ENCODE measurements around the gene TRIL. TPM values are rescaled to one million over a fixed set of nuclear protein-coding genes. Genes with fewer than 3 reads are reported as not detected.

Gene TRIL
- total RNA-seq, 1 experiment from 2014 or later, result not detected

- H3K4me1 ChIP-seq (replicated peaks; ENCODE audit: insufficient read depth), result peaks cover 13% of the 10 kb centered on the region
- no peak overlapping the region for H3K4me3 ChIP-seq
- H3K79me2 ChIP-seq (ENCODE audit: low read depth), result no peaks in the 10 kb centered on the region
- POLR2A ChIA-PET (ENCODE audit: unreplicated experiment), result no interaction called here
- peak in 1 of 2 experiments; percentile 72 for DNase-seq
- H3F3A ChIP-seq (ENCODE audit: insufficient read depth, low read depth), result no peaks in the 10 kb centered on the region
- H3K27ac ChIP-seq, result no peak overlapping the region
- H3K27me3 ChIP-seq (ENCODE audit: insufficient read depth, low read depth), result no peaks in the 10 kb centered on the region
- H2AFZ ChIP-seq, result no peak overlapping the region
- no TSS peak for BruUV-seq (replicated peaks)
- H3K9me3 ChIP-seq (ENCODE audit: insufficient read depth, low read depth), result no peaks in the 10 kb centered on the region
- CTCF ChIA-PET, result no interaction called here
- no peaks in the 10 kb centered on the region for H3K36me3 ChIP-seq (ENCODE audit: low read depth)
- intact Hi-C loops (cut with micrococcal nuclease; ENCODE audit: unreplicated experiment), result no loop called here
- H3K9me2 ChIP-seq (ENCODE audit: insufficient read depth), result no peaks in the 10 kb centered on the region
- no peaks in the 10 kb centered on the region for H4K20me1 ChIP-seq (ENCODE audit: insufficient read depth)
- H3K4me2 ChIP-seq, result peak overlapping the region; percentile 34
- TF ChIP-seq, protein P1, sequence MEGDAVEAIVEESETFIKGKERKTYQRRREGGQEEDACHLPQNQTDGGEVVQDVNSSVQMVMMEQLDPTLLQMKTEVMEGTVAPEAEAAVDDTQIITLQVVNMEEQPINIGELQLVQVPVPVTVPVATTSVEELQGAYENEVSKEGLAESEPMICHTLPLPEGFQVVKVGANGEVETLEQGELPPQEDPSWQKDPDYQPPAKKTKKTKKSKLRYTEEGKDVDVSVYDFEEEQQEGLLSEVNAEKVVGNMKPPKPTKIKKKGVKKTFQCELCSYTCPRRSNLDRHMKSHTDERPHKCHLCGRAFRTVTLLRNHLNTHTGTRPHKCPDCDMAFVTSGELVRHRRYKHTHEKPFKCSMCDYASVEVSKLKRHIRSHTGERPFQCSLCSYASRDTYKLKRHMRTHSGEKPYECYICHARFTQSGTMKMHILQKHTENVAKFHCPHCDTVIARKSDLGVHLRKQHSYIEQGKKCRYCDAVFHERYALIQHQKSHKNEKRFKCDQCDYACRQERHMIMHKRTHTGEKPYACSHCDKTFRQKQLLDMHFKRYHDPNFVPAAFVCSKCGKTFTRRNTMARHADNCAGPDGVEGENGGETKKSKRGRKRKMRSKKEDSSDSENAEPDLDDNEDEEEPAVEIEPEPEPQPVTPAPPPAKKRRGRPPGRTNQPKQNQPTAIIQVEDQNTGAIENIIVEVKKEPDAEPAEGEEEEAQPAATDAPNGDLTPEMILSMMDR (conservative IDR thresholded peaks at IDR 0.05), result no peak
- TF ChIP-seq EZH2 (IDR thresholded peaks at IDR 0.05; ENCODE audit: low read depth), result no peak
Measured at GRCh38 chr7:28933846-28934320, 24.2 kb downstream of the TRIL start.

- peaks cover 19% of the 10 kb centered on the region for H3K4me1 ChIP-seq (replicated peaks; ENCODE audit: insufficient read depth)
- no peak overlapping the region for H3K4me2 ChIP-seq
- TF ChIP-seq, protein P1 (conservative IDR thresholded peaks at IDR 0.05), result no peak
- TF ChIP-seq EZH2 (IDR thresholded peaks at IDR 0.05; ENCODE audit: low read depth), result no peak
- DNase-seq, result no peak
- H3K9me3 ChIP-seq (ENCODE audit: insufficient read depth, low read depth), result no peaks in the 10 kb centered on the region
- no peaks in the 10 kb centered on the region for H3K79me2 ChIP-seq (ENCODE audit: low read depth)
- H3K4me3 ChIP-seq, result no peak overlapping the region
- H3K27ac ChIP-seq, result no peak overlapping the region
- intact Hi-C loops (cut with micrococcal nuclease; ENCODE audit: unreplicated experiment), result no loop called here
- no peaks in the 10 kb centered on the region for H3F3A ChIP-seq (ENCODE audit: insufficient read depth, low read depth)
- no TSS peak for BruUV-seq (replicated peaks)
- no peaks in the 10 kb centered on the region for H3K27me3 ChIP-seq (ENCODE audit: insufficient read depth, low read depth)
- no peaks in the 10 kb centered on the region for H3K36me3 ChIP-seq (ENCODE audit: low read depth)
- CTCF ChIA-PET, result no interaction called here
- H2AFZ ChIP-seq, result no peak overlapping the region
- no peaks in the 10 kb centered on the region for H3K9me2 ChIP-seq (ENCODE audit: insufficient read depth)
- no peaks in the 10 kb centered on the region for H4K20me1 ChIP-seq (ENCODE audit: insufficient read depth)
- POLR2A ChIA-PET (ENCODE audit: unreplicated experiment), result no interaction called here
Measured at GRCh38 chr7:28931565-28931964, 26.6 kb downstream of the TRIL start.

- Histone ChIP-seq H3K9me3 (ENCODE audit: insufficient read depth, low read depth) (no peaks in the 10 kb centered on the region), H3K4me3 (peak overlapping the region; percentile 54), H4K20me1 (ENCODE audit: insufficient read depth) (no peaks in the 10 kb centered on the region), H2AFZ (peak overlapping the region; percentile 81), H3K9me2 (ENCODE audit: insufficient read depth) (no peaks in the 10 kb centered on the region), H3K4me1 (replicated peaks; ENCODE audit: insufficient read depth) (peaks cover 13% of the 10 kb centered on the region; the same call in 1 of the 2 replicates), H3K27ac (no peak overlapping the region), H3K27me3 (ENCODE audit: insufficient read depth, low read depth) (no peaks in the 10 kb centered on the region), H3K36me3 (ENCODE audit: low read depth) (no peaks in the 10 kb centered on the region), H3F3A (ENCODE audit: insufficient read depth, low read depth) (no peaks in the 10 kb centered on the region), H3K4me2 (peak overlapping the region; percentile 79), H3K79me2 (ENCODE audit: low read depth) (no peaks in the 10 kb centered on the region)
- peak; percentile 45 to 82 for DNase-seq
- TF ChIP-seq, protein P1 (conservative IDR thresholded peaks at IDR 0.05), result peak; percentile 97
- TF ChIP-seq EZH2 (IDR thresholded peaks at IDR 0.05; ENCODE audit: low read depth), result no peak
- ChIA-PET POLR2A (ENCODE audit: unreplicated experiment) (interaction anchor here (0.5 kb wide), 1 partner anchor 166 kb away, joined by 3 read pairs; no protein-coding TSS in a partner anchor), CTCF (interaction anchor here (0.6 to 1.0 kb wide), 5 partner anchors 174 to 758 kb away, joined by 3 to 7 read pairs (median 7); no protein-coding TSS in a partner anchor)
- intact Hi-C loops (cut with micrococcal nuclease; ENCODE audit: unreplicated experiment), result loop anchor here (1.0 to 10.0 kb wide), 5 partner anchors 481 to 1136 kb away; partner anchors contain the start of gene PRR15
- no TSS peak for BruUV-seq (replicated peaks)
Measured at GRCh38 chr7:28926871-28927597, 31.1 kb downstream of the TRIL start.
